Left ventricle myocardium inferior (tissue), 1 donor: ENCODE data around the gene FBXW11. TPM values are rescaled to one million over a fixed set of nuclear protein-coding genes. Genes with fewer than 3 reads are reported as not detected.

Experiments
- DNase-seq: peaks from one replicate; pipeline ENCODE4 v3.0.0-alpha.2; 2020
- H3K27ac ChIP-seq: fragments of 200-600 bp; replicated peaks from 2 replicates; pipeline ENCODE4 v1.8.0; 2021
- H3K27me3 ChIP-seq: fragments of 200-600 bp; 2 replicates; pipeline ENCODE4 v1.8.0; 2021; ENCODE audit warnings: low read depth
- H3K36me3 ChIP-seq: fragments of 200-600 bp; 2 replicates; pipeline ENCODE4 v1.8.0; 2021
- H3K4me1 ChIP-seq: fragments of 200-600 bp; 2 replicates; pipeline ENCODE4 v1.8.0; 2021
- H3K4me3 ChIP-seq: fragments of 200-600 bp; 2 replicates; pipeline ENCODE4 v1.8.0; 2021; ENCODE audit warnings: mild to moderate bottlenecking, moderate library complexity
- H3K9me3 ChIP-seq: fragments of 200-600 bp; replicated peaks from 2 replicates; pipeline ENCODE4 v1.8.0; 2021
- CTCF ChIP-seq: fragments of 200-600 bp; IDR thresholded peaks from 2 replicates; pipeline ENCODE4 v1.8.0; 2021; ENCODE audit warnings: antibody characterized with exemption, mild to moderate bottlenecking, borderline replicate concordance
- intact Hi-C: fragments of 100-400 bp; cut with micrococcal nuclease; formaldehyde crosslinking; loops from one replicate; pipeline ENCODE4 v1.11.0; 2022
- total RNA-seq: library from RNA; stranded (reverse); fragmentation: NEBNext Ultra II Directional; extraction: Animal tissue kit (Norgen Biotek cat#: 25700); gene quantifications from one replicate; pipeline ENCODE4 v1.2.1, GENCODE V29; 2021
- donor health status: DM: no; HTN: yes; CAD: no; lungs with severe emphysema.

Gene FBXW11
- total RNA-seq, 1 donor from 2014 or later: 69.0 TPM

- H3K4me3 ChIP-seq: no peak overlapping the region
- H3K9me3 ChIP-seq: peaks cover 25% of the 10 kb centered on the region
- H3K36me3 ChIP-seq: no peaks in the 10 kb centered on the region
- intact Hi-C loops: no loop called here
- DNase-seq: no peak
- no peak overlapping the region for H3K27ac ChIP-seq
- no peak for TF ChIP-seq CTCF
- no peaks in the 10 kb centered on the region for H3K4me1 ChIP-seq
- no peaks in the 10 kb centered on the region for H3K27me3 ChIP-seq
These were observed 192.5 kb downstream of the FBXW11 start for GRCh38 chr5:171813813-171814490.

- peaks cover 25% of the 10 kb centered on the region for H3K9me3 ChIP-seq
- intact Hi-C loops: no loop called here
- H3K4me1 ChIP-seq: no peaks in the 10 kb centered on the region
- TF ChIP-seq CTCF: no peak
- H3K36me3 ChIP-seq: no peaks in the 10 kb centered on the region
- H3K4me3 ChIP-seq: no peak overlapping the region
- no peak overlapping the region for H3K27ac ChIP-seq
- DNase-seq: no peak
- H3K27me3 ChIP-seq: peaks cover 3% of the 10 kb centered on the region
These were observed 193.2 kb downstream of the FBXW11 start for GRCh38 chr5:171813270-171813669.

Other genes with a start within 250 kb of the FBXW11 start
- gene SMIM23, start 220.8 kb downstream of the FBXW11 start, total RNA-seq: not detected
- 5.3 TPM for gene STK10, start 181.6 kb upstream of the FBXW11 start, total RNA-seq
- not detected for gene EFCAB9, start 187.5 kb upstream of the FBXW11 start, total RNA-seq